NCI-H2196 treated with DMSO at 0.1 percent for 48 hours (cell line): ENCODE data around the gene PIP5K1B.

Experiments
- DNase-seq: peaks from one replicate; lab custom pipeline; 2025; ENCODE audit not compliant: unreplicated experiment; lab: John Stamatoyannopoulos, UW

Gene PIP5K1B

GRCh38 chr9:68804911-68805889, 100.2 kb downstream of the PIP5K1B start:
- no peak for DNase-seq

- DNase-seq, result no peak
Observed at GRCh38 chr9:68805890-68806517, 101.0 kb downstream of the PIP5K1B start.

GRCh38 chr9:68808338-68808890, 103.4 kb downstream of the PIP5K1B start:
- DNase-seq, result peak; percentile 25

- no peak for DNase-seq
Observed at GRCh38 chr9:68817079-68817875, 112.2 kb downstream of the PIP5K1B start.

- no peak for DNase-seq
Observed at GRCh38 chr9:68819065-68819464, 114.0 kb downstream of the PIP5K1B start.

GRCh38 chr9:68821911-68822310, 116.9 kb downstream of the PIP5K1B start:
- no peak for DNase-seq

- DNase-seq, result no peak
Observed at GRCh38 chr9:68822596-68823165, 117.6 kb downstream of the PIP5K1B start.

GRCh38 chr9:68825762-68826472, 120.9 kb downstream of the PIP5K1B start:
- DNase-seq, result no peak

GRCh38 chr9:68827837-68828744, 123.1 kb downstream of the PIP5K1B start:
- no peak for DNase-seq

GRCh38 chr9:68832101-68832500, 127.1 kb downstream of the PIP5K1B start:
- DNase-seq, result no peak

GRCh38 chr9:68832861-68833518, 128.0 kb downstream of the PIP5K1B start:
- DNase-seq, result no peak

- no peak for DNase-seq
Observed at GRCh38 chr9:68834931-68835520, 130.0 kb downstream of the PIP5K1B start.

GRCh38 chr9:68836788-68837187, 131.7 kb downstream of the PIP5K1B start:
- no peak for DNase-seq

GRCh38 chr9:68838245-68838644, 133.2 kb downstream of the PIP5K1B start:
- no peak for DNase-seq

GRCh38 chr9:68841276-68842052, 136.4 kb downstream of the PIP5K1B start:
- peak; percentile 13 for DNase-seq

- DNase-seq, result no peak
Observed at GRCh38 chr9:68842568-68842967, 137.5 kb downstream of the PIP5K1B start.

GRCh38 chr9:68843239-68843638, 138.2 kb downstream of the PIP5K1B start:
- no peak for DNase-seq
